Stimulated activated CD4-positive, alpha-beta T cell treated with anti-CD3 and anti-CD28 coated beads, Interleukin-12 subunit alpha, Interleukin-12 subunit beta, amount 100 ng/mL, for 4 hours (primary cell): ENCODE measurements around the gene LENG9.

Experiments used
- DNase-seq: peaks from one replicate; pipeline ENCODE4 v3.0.0-alpha.2; 2020

The LENG9 gene

GRCh38 chr19:54434873-54435214, 28.7 kb downstream of the LENG9 start:
- DNase-seq: no peak

DNA sequence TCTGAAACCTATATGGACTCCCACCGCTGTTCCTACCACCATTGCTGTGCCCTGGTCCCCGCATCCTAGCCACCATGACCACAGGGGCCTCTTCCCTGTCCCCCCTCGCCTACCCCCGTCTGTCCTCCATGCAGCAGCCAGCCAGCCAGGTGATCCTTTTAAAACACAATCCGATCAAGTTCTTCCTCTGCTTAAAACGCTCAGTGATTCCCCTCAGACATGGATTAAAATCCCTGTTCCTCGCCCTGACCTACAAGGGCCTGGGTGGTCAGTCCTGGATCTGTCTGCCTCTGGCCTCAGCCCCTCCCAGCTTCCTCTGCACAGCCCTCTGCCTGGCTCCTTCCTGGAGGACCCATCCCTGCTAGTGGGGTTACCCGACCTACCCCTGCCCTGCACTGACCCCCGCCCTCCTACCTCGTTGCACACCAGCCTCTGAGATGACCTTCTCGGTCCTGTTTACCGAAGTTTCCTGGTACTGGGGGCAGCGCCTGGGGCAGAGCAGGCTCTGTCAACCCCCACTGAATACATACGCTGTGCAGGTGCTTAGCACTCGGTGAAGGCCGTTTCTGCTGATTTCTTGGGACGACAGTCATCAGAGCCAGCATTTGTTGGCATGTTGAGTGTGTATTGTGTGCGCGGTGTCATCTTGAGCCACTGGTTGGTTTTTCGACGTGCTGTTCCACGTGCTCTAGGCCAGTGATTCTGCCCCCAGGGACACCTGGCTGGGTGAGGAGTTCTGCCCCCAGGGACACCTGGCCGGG, 29.3 kb downstream of the LENG9 start:
- no peak for DNase-seq

DNA sequence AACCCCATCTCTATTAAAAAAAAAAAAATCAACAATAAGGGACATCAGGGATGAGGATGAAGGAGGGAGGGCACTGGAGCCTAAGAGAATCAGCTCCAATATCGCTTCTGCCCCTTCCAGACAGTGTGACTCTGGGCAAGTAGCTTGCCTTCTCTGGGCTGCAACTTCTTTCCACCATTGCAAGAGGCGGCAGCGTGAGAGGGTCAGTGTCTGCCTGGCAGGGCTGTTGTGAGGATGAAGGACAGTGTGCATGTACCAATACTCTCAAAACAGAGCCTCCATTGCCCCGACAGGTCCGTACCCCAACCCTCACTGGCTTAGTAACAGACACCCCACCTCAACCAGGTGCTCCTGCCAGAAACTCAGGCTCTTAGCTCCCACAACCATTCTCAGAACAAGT, 29.9 kb downstream of the LENG9 start:
- DNase-seq: no peak

DNA sequence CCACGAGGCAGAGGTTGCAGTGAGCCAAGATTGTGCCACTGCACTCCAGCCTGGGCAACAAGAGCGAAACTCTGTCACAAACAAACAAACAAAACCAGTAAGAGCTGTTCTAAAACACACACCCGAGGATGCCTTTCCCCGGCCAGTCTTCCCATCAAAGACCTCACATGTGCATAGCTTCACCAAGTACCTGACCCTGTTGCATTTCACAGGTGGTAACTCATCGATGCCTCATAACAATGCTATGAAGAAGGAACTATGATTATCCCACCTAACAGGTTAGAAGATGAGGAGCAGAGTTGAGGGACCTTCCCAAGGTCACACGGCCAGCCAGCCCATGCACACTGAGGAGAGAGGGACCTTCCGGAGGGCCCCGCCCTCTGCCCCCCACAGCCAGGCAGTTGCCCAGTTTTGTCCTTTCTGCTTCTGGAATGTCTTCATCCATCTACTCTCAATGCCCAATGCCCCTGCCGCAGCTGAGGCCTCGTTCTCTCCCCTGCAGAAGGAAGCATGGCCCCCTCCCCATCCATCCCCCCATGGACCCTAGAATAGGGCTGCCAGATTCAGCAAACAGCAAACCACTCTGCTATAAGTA, 31.3 kb downstream of the LENG9 start:
- no peak for DNase-seq

DNA sequence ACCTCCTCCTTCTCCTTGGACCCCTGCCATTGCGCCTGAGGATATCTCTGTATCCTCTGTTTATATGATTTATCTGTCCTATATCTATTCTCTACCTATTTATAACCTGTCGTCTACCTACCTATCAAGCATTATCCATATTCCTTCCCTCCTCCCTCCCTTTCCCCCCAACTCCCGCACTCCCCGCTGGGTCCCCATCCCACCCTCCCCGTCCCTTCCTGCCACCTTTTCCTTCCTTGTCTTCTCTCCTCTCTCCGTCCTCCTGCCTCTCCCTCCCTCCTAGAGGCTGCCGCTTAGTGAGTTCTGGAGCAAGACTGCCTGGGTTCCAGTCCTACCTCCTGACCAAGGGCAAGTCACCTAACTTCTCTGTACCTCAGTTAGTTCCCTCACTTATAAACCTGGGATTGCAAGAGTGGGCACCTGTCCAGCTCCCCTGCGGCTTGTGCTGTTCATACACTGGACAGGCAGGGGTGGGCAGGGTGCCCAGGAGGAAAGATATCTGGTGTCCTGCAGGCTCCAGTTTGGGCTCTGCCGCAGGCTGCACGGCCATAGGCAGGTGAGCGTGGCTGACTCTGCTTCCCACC, 32.2 kb downstream of the LENG9 start:
- DNase-seq: no peak

GRCh38 chr19:54430306-54431254, 33.0 kb downstream of the LENG9 start:
- peak; percentile 47 for DNase-seq

GRCh38 chr19:54429545-54430227, 33.9 kb downstream of the LENG9 start:
- DNase-seq: no peak

GRCh38 chr19:54429176-54429495, 34.4 kb downstream of the LENG9 start:
- DNase-seq: no peak

DNA sequence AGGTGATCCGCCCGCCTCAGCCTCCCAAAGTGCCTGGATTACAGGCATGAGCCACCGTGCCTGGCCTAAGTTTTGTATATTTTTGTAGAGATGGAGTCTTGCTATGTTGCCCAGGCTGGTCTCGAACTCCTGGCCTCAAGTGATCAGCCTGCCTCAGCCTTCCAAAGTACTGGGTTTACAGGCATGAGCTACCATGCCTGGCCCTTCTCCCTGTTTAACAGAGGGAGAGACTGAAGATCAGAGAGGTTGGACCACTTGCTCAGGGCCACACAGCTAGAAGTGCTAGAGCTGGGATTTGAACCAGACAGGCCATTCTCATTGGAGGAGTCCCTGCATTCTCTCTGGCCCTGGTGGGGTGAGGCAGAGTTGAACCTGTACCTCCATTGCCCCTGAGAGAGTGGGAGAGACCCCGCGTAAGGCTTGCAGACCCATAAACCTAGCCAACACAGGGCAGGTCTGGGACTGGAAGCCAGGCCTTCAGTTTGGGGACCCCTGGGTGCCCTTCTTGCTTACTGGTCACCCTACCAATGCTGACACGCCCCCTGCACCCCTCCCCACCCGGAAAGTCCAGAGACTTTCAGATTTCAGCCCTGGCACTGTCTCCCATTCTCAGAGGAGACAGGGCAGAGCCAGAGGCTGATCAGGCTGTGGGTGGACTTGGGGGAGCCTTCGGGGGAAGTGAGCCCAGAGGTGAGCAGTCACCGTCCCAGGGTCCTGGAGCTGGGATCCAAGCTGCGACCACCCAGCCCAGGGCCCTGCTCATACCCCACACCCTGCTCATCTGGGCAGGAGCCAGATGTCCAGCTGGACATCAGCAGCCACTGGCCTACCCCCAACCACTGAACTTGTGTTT, 35.0 kb downstream of the LENG9 start:
- no peak for DNase-seq

GRCh38 chr19:54427586-54427985, 36.0 kb downstream of the LENG9 start:
- no peak for DNase-seq

DNA sequence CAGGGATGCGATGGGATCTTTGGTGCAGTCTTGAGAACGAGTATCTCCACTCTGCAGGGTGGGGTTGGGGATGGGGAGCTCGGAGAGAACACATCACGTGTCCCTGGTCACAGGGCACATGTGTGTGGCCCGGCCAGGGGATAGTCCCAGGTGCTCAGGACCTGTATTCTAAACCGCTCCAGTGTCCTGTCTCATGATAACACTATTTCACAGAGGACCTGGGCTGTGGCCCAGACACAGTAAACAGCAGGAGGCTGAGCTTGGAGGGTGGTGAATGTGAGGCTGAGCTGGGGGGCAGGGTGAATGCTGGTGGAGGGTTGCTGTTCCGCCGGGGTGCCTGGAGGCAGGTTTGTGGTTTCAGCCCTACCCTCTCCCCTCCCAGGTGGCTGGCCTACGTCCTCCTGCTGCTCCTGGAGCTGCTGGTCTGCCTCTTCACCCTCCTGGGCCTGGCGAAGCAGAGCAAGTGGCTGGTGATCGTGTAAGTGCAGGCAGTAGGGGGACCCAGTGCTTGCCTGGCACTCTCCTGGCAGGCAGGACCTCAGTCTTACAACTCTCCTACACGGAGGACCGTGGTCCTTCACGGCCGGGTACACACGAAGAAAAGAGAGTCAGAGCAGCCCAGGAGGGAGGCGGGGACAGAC, 37.2 kb downstream of the LENG9 start:
- DNase-seq: no peak

DNA sequence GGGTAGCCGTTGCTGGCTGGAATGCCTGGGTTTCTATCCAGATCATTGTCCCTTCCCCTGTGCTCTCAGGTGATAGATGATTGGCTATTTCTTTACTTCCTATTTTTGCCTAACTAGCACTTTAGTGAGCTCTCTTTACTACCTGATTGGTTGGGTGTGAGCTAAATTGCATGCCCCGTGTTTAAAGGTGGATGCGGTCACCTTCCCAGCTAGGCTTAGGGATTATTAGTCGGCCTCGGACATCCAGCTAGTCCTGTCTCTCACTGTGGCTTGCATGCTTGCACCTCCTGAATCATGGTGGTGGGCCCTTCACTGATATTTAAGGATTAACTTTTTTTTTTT, 38.2 kb downstream of the LENG9 start:
- DNase-seq: no peak

DNA sequence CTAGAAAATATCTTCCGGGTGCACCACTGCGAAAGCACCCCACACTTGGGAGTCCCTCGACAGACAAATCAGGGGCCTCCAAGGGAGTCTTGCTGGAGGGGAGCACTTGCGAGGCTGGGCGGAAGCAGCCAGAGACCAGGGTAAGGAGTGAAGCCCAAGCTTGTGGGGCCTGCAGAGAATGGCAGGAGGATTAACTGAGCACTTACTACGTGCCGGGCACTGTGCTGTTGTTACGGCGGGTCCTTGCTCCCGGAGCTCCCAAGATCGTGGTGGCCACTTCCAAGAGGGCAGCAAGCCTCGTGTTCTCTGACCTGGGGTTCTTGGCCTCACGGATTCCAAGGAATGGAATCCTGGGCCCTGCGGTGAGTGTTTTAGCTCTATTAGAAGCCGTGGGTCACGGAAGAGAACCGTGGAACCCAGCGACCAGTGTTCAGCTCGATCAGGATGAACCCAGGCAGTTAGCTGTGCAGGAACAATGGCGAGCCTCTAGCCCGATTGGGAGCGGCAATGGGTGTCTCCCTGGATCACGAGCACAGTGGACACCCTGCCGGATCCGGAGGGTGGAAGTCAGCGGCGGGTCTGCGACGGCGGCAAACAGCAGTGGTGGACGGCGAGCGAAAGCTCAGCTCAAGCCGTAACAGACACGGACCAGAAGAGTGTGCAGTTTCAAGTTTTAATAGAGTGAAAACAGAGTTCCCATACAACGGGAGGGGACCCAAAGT, 38.8 kb downstream of the LENG9 start:
- DNase-seq: no peak

GRCh38 chr19:54424201-54424600, 39.4 kb downstream of the LENG9 start:
- no peak for DNase-seq

GRCh38 chr19:54422136-54422535, 41.4 kb downstream of the LENG9 start:
- DNase-seq: no peak

GRCh38 chr19:54421521-54421920, 42.1 kb downstream of the LENG9 start:
- no peak for DNase-seq

DNA sequence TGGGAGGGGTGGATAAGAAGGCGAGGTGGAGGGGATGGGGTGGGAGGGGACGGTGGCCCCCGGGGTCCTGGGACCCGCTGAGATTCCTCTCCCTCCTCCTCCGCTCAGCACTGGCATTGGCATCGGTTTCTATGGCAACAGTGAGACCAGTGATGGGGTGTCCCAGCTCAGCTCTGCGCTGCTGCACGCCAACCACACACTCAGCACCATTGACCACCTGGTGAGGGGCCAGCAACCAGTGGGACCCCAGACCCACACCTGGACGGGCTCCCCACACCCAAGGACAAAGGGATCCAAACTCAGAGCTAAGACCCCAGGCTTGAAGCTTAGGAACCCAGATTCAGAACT, 42.4 kb downstream of the LENG9 start:
- no peak for DNase-seq

DNA sequence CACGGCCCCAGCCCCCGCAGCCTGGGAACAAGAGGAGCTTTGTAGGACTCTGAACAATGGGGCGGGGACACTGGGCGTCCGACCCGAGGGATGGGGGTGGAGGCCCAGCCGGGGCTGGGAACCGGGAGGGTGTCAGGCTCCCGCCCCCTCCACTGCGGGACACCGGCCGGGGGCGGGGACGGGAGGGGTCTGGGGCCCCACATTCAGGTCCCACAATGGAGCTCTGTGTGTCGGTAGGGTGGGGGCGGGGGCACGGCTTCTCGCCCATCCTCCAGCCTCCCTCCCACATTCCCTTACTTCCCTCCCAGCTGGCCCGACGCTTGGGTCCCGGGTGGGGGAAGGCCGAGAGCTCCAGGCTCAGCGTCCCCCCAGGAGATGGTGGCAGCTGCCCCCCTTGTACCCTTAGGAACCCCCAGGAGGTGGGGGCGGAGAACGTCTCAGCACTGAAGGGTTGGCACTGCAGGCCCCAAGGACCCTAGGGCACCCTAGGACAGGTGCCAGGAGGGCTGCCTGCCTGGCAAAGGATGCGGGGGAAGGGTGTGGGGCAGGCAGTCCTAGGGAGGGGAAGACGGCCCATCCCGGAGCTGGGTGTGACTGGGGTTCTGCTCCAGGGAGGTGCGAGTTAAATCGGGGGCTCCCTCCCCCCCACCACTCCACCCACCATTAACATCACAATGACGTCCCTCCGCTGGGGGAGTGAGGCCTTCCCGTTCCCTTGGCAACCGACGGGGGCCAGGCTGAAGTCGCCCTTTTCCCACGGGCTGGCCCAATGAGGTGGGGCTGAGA, 43.0 kb downstream of the LENG9 start:
- no peak for DNase-seq

GRCh38 chr19:54420068-54420382, 43.6 kb downstream of the LENG9 start:
- DNase-seq: no peak
